ENCODE data around the gene CDKN2C.
A peak's percentile ranks its signal among the peaks of the same experiment; 100 is the strongest.
"Not testable (repeated sequence)": the region's sequence is repeated elsewhere in the genome, so short reads cannot be mapped to it uniquely, and the experiment has no call there.

Gene CDKN2C

DNA sequence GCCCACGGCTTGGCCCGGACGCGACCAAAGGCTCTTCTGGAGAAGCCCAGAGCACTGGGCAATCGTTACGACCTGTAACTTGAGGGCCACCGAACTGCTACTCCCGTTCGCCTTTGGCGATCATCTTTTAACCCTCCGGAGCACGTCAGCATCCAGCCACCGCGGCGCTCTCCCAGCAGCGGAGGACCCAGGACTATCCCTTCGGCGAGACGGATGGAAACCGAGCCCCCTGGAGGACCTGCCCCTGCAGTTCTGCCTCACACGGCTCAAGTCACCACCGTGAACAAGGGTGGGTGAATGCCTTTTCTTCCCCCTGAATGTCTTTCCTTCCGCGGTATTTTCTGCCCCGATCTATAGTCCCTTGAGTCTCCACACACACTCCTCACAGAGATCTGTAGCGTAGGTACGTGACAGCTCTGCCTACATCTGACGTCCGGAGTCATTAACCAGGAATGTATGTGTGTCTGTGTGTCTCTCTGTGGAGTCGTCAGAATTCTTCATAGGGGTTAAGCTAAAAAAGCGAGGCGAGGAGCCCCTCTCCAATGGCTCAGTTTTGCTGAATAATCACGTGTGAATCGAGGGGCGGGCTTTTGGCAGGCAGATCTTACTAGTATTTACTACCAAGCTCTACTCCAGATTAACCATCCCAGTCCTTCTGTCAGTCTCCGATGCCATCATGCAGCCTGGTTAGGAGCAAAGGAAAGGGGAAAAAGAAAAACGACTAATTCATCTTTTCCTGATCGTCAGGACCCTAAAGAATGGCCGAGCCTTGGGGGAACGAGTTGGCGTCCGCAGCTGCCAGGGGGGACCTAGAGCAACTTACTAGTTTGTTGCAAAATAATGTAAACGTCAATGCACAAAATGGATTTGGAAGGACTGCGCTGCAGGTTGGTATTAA lies at the start of gene CDKN2C:
Gene CDKN2C (plus strand): TSS at position 635 of the 898 bp plus-strand sequence. CDS start 124 bp downstream, at position 759.
- peak; percentile 89 to 92 for DNase-seq

DNA sequence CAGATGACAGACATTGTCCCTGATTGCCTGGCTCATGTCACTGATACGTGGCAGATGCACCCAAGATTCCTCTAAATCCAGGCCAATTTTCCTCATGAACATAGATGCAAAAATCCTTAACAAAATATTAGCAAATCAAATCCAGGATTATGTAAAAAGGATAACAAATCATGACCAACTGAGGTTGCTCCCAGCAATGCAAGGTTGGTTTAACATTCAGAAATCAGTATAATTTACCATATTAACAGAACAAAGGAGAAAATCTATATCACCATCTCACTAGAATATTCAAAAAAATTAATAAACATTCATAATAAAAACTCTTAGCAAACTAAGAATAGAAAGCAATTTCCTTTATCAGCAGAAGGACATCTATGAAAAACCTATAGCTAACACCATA lies 49.6 kb upstream of the CDKN2C start:
- no peak for DNase-seq

DNA sequence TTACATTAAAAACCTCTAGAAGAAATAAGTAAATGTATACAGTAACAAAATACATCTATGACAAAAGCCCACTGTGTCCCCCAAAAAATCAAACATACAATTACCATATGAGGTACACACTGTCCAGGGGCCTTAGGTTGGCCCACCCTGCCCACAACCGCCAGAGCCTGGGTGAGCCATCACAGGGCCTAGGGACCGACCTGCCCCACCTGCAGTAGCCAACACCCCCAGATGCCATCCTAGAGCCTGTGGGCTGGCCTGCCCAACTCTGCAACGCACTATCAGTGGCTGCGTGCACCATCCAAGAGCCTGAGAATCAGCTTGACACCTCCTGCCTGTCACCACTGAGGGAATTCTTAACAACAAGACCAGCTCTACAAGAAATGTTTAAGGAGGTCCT lies 49.0 kb upstream of the CDKN2C start:
- DNase-seq = no peak

DNA sequence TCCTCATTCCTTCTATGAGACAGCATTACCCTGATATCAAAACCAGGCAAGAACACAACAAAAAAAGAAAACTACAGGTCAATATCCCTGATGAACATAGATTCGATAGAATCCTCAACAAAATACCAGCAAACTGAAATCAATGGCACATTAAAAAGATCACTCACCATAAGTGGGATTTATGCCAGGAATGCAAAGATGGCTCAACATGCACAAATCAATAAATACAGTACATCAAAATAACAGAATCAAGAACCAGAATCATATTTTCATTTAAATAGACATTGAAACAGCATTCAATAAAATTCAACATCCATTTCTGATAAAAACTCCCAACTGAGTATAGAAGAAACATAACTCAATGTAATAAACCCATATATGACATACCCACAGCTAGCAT lies 46.5 kb upstream of the CDKN2C start:
- DNase-seq = no peak

DNA sequence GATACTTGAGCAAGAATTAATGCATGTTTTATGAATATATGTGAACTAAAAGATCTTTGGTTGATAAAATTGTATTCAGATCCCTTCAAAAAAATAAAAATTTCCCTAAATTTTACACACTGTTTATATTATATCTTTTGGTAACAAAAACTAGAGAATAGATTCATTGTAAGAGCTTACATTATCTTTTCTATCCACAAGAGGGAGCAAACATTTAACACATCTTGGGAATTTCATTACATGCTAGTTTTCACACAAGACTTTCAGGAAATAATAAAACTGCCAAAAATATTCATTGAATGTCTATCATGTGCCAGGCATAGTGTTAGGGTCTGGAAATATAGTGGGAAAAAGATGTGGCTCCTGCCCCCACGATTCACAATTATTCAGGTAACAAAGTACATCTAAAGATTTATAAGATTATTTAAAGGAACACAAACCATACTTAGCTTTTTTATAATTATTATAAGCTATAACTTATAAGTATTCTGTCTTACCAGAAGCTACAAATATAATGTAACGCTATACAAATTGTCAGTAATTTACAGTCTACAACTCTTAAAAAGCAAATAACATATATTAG lies 40.6 kb upstream of the CDKN2C start:
- peak; percentile 21 to 29 for DNase-seq

DNA sequence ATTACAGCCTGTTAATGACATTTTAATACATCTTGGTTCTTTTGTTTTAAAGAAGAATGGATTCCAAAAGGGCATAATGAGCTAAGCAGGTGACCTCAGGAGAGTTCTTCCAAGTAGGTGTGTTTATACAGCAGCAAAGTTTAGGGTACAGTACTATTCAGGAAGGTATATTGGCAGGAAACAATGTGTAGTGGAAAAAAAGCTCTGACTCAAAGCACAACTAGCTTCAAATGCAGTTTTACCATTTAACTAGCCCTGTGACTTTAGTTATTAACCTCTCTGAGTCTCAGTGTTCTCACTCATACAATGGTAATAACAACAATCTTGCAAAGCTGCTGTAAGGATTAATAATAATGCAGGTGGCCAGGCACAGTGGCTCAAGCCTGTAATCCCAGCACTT lies 39.9 kb upstream of the CDKN2C start:
- no peak for DNase-seq

DNA sequence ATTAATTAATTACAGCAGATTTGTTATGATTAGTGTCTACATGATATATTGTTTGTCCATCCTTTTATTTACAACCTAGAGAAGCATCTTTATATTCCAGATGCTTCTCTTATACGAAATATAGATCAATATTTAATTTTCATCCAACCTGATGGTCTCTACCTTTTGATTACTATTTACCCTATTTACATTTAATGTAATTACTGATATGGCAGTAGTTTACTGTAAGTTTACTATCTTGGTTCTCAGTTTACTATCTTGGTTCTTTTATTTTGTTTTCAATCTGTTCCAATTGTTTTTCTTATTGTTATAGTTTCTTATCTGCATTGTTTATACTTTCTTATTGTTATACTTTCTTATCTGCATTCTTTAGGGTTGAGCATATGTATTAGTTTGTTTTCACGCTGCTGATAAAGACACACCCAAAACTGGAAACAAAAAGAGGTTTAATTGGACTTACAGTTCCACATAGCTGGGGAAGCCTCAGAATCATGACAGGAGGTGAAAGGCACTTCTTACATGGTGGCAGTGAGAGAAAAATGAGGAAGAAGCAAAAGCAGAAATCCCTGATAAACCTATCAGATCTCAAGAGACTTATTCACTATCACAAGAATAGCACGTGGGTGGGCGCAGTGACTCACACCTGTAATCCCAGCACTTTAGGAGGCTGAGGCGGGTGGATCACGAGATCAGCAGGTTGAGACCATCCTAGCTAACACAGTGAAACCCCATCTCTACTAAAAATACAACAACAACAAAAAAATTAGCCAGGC lies 38.9 kb upstream of the CDKN2C start:
- DNase-seq = no peak

DNA sequence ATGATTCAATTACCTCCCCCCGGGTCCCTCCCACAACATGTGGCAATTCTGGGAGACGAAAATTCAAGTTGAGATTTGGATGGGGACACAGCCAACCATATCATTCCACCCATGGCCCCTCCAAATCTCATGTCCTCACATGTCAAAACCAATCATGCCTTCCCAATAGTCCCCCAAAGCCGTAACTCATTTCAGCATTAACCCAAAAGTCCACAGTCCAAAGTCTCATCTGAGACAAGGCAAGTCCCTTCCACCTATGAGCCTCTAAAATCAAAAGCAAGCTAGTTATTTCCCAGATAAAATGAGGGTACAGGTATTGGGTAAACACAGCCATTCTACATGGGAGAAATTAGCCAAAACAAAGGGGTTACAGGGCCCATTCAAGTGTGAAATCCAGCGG lies 38.0 kb upstream of the CDKN2C start:
- not testable (repeated sequence) for DNase-seq

DNA sequence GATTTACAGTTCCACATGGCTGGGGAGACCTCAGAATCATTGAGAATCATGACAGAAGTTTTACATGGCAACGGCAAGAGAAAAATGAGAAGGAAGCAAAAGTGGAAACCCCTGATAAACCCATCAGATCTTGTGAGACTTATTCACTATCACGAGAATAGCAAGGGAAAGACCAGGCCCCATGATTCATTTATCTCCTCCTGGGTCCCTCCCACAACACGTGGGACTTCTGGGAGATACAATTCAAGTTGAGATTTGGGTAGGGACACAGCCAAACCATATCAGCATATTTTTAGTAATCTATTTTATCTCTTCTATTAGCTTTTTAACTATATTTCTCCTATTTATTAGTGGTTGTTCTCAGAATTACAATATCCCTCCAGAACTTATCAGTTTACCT lies 36.3 kb upstream of the CDKN2C start:
- not testable (repeated sequence) for DNase-seq

DNA sequence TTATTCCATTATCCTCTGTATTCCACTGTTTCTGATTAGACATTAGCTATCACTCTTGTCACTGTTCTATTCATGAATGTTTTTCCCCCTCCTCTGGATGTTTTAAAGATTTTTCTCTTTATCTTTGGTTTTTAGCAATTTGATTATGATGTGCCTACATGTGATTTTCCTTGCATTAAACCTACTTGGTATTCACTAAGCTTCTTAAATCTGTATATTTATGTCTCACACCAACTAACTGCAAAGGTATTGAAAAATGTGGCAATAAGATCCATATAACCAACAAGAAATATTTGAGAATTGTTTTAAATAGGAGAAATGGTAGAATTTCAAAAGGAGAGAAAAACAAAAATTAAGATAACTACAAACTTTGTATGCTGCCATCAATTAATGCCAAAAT lies 35.2 kb upstream of the CDKN2C start:
- no peak for DNase-seq

DNA sequence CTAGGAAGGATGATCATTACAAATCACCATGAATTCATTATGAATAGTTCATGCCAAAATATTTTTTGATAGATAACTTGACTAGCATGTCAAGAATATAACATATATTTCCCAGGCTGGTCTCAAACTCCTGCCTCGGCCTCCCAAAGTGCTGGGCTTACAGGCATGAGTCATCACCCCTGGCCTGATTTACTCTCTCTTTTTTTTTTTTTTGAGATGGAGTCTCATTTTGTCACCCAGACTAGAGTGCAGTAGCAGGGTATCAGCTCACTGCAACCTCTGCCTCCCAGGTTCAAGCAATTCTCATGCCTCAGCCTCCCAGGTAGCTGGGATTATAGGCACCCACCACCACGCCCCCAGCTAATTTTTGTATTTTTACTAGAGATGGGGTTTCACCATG lies 34.8 kb upstream of the CDKN2C start:
- not testable (repeated sequence) for DNase-seq

DNA sequence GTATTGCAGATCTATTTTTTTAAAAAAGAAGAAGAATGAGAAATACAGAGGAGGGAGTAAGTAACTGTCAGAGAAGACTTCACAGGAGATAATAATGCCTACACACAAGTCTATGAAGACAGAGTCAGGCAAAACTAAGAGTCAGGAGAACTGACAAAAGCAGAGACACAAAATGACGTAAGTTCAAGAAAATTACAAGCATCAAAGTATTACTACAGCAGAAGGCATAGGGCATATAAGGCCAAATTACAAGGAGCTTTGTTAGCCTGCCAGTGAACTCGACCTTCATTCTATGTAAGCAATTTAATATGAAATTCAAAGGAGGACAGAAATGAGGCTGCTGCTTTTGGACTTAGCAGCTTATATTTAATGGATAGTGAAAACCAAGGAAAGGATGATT lies 33.7 kb upstream of the CDKN2C start:
- no peak for DNase-seq

DNA sequence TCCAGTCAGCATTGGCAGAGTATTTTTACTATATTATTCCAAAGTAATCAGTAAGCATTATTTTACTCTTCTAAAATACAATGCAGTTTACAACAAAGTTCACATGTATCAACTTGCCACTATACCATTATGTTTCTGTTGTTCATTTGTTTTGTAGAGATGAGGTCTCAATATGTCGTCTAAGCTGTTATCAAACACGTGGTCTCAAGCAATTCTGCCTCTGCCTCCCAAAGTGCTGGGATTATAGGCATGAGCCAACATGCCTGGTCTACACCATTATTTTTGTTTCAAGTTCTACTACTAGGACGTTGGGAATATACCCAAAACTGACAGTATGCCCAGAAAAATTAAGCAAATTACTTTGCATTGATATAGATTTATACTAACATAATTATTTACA lies 29.8 kb upstream of the CDKN2C start:
- DNase-seq = no peak

DNA sequence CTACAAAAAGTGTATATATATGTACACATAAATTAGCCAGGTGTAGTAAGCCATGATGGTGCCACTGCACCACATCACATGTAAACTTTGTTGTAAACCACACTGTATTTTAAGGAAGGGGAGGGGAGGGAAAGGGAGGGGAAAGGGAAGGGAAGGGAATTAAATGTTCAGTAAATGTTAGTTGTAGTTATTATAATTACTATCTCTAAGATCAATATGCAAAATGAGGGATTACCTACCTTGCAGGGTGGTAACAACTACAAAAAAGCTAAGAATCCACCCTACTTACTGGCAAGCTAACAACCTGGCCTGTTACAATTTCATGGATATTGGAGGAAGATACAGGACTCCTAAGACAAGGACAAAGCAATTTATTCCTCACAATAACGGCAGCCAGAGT lies 27.7 kb upstream of the CDKN2C start:
- no peak for DNase-seq

DNA sequence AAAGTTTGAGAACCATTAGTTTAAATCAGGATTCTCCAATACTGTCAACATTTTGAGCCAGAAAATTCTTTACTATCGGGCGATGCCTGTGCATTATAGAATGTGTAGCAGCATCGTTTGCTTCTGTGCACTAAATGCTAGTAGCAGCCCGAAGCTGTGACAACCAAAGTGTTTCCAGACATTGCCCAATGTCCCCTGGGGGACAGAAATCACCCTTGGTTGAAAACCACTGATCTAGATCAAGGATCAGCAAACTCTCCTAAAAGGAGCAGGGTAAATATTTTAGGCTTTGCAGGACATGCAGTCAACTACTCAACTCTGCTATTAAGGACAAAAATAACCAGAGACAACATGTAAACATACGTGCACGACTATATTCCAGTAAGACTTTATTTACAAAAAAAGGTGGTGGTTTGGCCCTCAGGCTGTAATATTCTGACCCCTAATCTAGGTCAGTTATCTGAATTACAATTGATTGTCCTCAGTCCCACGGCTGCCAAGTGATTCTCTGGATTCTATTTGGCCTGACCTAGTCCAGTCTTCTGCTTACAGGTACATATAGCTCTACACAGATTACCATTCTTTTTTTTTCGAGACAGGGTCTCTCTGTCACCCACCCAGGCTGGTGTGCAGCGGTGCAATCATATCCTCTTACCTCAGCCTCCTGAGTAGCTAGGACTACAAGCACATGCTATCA lies 20.6 kb upstream of the CDKN2C start:
- DNase-seq = no peak

DNA sequence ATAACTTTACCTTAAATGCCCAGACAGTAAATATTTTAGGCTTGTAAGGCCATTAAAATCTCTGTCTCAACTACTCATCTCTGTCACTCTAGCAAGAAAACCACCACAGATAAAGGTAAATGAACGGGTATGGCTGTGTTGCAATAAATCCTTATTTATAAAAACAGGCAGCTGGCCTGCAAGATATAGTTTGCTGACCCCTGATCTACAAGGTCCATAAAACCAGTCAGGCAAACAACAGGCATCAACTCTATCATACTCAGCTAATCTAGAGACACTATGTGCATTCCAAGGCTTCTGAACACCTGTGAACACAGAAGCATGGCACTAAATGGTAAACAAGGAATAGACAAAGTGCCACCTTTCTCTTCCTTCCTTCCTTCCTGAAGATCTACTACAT lies 19.6 kb upstream of the CDKN2C start:
- DNase-seq = no peak

DNA sequence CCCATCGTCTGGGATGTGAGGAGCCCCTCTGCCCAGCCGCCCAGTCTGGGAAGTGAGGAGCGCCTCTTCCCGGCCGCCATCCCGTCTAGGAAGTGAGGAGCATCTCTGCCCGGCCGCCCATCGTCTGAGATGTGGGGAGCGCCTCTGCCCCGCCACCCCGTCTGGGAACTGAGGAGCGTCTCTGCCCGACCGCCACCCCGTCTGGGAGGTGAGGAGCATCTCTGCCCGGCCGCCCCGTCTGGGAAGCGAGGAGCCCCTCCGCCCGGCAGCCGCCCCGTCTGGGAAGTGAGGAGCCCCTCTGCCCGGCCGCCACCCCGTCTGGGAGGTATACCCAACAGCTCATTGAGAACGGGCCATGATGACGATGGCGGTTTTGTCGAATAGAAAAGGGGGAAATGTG lies 17.5 kb upstream of the CDKN2C start:
- DNase-seq = not testable (repeated sequence)

DNA sequence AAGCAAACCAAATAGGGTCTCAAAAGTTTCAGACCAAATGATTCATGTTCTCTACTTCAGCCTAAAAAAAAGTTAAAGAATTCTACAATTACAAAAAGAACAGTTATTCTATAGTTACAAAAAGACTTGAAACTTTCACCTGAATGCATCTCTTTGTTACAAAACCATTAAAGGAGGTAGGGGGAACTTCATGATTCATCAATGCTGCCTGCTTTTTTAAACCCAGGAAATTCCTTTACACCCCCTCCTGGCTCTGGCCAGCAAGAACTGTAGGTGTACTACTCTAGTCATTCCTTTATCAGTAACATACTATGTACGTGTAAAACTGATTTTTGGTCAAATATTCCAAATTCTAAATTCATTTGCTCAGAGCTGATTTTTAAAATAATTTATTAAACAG lies 14.9 kb upstream of the CDKN2C start:
- DNase-seq = no peak

DNA sequence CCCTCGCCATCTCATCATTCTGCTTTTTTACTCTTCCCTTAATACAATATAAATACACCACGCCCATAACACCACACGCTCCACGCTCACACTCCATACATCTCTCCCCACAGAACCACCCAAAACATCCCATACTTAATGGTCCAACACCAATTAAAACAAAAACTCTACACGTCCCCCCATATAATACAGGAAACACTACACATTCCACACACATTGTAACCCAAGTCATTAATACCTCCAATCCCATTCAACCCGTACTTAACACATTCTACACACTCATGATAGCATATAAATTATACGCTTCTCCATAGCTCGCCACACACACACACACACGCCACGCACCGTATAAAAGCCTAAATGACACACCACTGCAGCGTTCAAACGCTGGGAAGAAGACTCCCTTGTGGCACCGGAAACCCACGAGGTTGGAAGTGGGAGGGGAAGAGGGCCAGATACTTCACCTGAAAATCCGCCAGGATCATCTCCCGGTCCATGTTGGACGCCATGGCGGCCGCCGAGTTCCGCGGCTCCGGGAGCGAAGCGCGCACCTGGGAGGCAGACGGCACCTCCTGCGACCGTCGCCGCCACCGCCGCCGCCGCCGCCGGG lies 10.6 kb upstream of the CDKN2C start:
- DNase-seq = peak in 1 of 2 experiments; percentile 56

DNA sequence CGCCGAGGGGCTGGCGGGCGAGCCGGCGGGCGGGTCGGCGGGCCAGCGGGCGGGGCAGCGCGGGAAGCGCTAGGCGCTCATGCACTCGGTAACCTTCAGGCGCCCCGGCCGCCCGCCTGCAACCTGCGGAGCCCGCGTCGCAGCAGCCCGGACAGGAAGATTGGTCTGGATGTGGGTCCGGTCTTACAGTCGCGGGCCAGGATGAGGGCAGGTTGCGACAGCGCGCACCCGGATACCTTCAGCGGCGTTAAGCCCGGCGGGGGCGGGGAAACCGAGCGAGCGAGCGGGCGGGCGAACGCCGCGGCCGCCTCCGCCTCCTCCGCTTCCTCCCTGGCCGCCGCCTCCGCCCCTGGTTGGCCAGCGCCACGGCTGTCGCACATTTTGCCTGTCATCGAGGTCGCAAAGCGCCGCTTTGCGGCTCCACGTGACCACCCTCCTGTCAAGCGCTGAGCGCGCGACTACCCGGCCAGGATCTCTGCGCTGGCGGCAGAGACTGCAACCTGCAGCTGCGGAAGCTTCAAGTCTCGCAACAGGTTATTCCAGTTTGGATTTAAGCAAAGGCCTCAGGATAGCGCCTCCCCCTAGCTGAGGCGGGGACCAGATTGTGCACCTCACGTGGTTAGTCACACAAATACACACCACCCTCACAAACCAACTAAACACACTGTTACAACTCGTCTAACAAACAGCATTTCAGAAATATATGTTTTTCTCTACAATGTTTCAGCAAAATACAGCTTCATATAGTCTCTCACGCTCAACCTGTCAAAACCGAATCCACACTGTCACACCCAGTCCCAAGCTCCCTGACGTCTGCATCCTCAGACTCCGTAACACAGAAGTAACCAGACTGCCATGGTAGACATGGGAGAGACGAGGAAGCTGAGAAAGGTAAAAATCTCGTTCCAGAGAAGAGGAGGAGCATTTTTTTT lies 9.9 kb upstream of the CDKN2C start, which contains the start of gene FAF1:
Gene FAF1 (minus strand): TSS at position 355 of the 932 bp plus-strand sequence. CDS start 456 bp downstream, outside the sequence.
- peak; percentile 98 to 99 for DNase-seq

DNA sequence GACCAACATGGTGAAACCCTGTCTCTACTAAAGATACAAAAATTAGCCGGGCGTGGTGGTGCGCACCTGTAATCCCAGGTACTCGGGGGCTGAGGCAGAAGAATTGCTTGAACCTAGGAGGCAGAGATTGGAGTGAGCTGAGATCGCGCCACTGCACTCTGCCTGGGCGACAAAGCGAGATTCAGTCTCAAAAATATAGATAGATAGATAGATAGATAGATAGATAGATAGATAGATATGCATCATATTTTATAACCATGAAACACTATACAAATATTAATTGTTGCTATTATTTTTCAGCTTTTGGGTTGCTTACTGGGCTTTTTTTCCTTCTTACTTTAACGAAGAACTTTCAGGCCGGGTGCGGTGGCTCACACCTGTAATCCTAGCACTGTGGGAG lies 5.2 kb upstream of the CDKN2C start:
- DNase-seq = no peak
